HG03039 (cell line): ENCODE data around the gene CDK19.
A peak's percentile ranks its signal among the peaks of the same experiment; 100 is the strongest.
"Not testable (repeated sequence)": the region's sequence is repeated elsewhere in the genome, so short reads cannot be mapped to it uniquely, and the experiment has no call there.

Experiments used
- ATAC-seq: cut with Tn5 transposase; IDR thresholded peaks from one replicate; pipeline ENCODE4 v1.9.1; 2021; ENCODE audit warnings: mild to moderate bottlenecking, moderate library complexity; ENCODE audit not compliant: unreplicated experiment

CDK19 gene

DNA sequence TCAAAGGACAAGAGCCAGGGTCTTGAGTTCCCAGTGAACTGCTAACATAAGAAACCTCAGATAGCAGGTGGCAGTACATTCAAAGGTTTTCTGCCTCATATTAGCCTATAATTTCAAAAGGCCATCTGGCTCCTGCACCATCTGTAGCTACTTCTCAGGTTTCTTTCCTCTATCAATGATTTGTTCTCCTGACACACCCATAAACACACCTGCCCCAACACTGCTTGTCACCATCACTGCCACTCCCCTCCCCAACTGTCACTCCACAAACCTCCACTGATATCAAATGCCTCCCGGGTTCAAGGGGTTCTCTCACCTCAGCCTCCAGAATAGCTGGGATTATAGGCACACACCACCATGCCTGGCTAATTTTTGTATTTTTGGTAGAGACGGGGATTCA lies 186.1 kb downstream of the CDK19 start:
- ATAC-seq = no peak

DNA sequence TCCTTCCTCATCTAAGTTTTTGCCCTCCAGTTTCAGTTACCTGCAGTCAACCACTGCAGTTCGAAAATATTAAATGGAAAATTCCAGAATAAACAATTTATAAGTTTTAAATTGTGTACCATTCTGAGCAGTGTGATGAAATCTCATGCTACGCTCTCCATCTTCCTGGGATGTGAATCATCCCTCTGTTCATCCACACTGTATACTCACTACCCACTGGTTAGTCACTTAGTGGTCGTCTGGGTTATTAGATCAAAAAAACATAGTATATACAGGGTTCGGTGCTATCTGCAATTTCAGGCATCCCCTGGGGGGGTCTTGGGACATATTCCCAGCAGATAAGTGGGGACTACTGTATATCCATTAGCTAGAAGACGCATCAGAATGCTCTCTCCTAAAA lies 186.9 kb downstream of the CDK19 start:
- ATAC-seq = no peak

DNA sequence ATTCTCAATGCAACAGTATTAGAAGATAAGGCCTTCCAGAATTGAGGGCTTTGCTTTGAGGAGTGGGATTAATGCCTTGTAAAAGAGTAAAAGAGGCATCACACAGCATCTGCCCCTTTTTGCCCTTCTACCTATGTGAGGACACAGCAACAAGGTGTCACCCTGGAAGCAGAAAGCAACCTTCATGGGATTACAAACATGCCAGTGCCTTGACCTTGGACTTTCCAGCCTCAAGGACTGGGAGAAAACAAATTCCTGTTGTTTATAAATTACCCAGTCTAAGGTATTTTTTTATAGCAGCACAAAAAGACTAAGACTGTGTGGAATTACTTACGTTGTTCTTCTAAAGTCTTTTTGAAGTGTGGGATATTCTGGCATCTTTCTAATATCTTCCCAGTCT lies 188.8 kb downstream of the CDK19 start:
- no peak for ATAC-seq

GRCh38 chr6:110625883-110626282 lies 189.4 kb downstream of the CDK19 start:
- ATAC-seq = no peak

DNA sequence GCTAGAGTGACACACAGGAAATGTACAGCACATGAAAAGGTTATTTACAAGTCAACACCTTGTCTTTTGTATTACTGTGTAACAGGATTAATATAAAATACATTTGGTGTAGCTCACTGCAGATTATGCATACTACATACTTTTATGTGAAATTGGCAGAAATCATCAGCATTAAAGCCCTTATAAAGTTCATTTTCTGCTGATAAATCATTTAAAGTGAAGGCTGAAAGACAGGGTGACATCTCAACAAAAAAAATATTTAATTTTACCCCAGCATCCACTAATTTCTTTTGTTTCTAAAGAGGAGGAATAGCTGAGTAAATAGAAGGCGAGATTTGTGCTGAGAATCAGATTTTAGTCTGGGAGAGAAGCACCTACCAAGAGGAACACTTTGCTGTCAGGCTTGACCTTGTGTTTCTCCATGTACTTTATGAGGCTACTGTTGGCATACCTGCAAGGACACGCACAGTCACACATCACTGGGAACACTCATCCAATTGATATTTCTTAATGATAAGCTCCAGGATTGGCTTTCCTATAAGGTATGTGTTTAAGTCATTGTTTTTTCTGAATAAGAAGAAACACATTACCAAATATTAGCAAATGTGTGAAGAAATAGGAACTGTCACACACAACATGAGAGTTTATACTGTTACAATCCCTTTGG lies 192.2 kb downstream of the CDK19 start:
- ATAC-seq = no peak

DNA sequence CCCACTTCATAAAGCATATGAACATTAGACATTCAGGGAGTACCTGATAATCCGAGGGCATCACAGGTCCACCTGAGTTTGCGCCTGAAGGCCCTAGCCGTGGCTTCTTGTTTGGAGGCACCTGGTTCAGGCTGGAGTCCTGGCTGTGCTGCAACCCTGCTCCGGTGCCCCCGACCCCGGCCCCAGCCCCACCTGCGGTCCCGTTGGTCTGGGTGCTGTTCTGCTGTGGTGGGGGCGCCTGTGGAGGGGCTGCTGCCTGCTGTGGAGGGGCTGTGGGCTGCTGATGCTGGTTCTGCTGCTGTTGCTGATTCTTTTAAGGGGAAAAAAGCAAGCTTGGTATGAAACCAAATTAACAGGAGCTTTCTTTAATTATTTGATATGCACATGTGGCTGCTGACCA lies 194.2 kb downstream of the CDK19 start:
- no peak for ATAC-seq

DNA sequence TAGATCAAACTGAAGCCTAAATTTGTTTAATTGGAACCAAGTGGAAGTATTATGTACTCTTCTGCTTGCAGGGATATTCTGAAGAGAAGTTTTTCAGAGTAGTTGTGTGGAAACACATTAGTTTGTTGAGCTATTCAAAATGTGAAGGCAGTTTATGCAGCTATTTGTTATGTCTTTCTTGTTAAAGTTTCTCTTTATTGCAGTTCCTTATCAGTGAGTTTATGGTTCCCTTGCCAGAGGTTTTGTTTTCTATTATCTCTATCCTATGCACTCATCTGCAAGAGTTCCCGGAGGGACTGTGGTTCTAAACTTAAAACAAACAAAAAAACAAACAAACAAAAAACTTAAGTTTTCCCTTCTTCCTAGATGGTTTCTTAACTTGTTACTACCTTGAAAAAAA lies 195.2 kb downstream of the CDK19 start:
- no peak for ATAC-seq

- ATAC-seq = no peak
These were observed 195.9 kb downstream of the CDK19 start for GRCh38 chr6:110619275-110619908.

GRCh38 chr6:110618591-110619267 lies 196.5 kb downstream of the CDK19 start:
- no peak for ATAC-seq

- ATAC-seq = peak; percentile 87
These were observed 198.2 kb downstream of the CDK19 start for GRCh38 chr6:110617057-110617456.

- no peak for ATAC-seq
These were observed 199.5 kb downstream of the CDK19 start for GRCh38 chr6:110615722-110616121.

DNA sequence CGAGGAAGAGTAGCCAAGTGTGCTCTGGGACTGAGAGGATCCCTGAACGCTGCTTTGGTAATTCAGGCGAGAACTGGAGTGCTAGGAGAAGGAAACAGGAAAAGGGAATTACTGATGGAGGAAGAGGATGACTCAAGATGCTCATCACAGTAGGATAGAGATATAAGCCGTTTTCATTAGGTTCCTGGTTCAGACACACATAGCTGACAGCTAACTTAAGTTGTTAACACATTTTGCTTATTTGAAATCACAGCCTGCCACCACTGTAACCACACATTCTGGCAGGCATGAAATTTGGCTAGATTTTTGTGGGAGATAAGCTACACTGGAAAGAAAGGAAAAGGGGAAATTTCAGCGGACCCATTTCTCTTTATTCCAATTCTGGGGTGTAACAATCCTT lies 200.7 kb downstream of the CDK19 start:
- ATAC-seq = no peak

DNA sequence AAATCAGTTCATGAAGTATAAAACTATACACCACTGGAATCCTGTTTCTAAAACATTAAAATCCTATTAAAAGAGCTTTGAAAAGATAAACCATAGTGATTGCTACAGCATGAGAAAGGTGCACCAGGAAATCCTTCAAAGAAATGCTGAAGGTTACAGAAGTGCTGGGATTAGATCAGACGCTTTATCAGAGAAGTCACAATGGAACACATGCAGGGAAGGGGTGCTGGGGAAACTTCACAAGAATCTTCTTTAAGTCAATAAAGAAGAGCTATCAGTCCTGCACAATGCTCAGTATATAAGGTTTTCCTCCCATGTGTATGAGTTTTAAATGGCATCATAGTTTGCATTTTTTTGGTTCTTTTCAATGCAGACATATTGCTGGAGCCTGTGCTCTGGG lies 201.2 kb downstream of the CDK19 start:
- ATAC-seq = no peak

- ATAC-seq = no peak
These were observed 201.9 kb downstream of the CDK19 start for GRCh38 chr6:110613356-110613755.

GRCh38 chr6:110612298-110612697 lies 203.0 kb downstream of the CDK19 start:
- no peak for ATAC-seq

GRCh38 chr6:110609101-110609500 lies 206.2 kb downstream of the CDK19 start:
- no peak for ATAC-seq

DNA sequence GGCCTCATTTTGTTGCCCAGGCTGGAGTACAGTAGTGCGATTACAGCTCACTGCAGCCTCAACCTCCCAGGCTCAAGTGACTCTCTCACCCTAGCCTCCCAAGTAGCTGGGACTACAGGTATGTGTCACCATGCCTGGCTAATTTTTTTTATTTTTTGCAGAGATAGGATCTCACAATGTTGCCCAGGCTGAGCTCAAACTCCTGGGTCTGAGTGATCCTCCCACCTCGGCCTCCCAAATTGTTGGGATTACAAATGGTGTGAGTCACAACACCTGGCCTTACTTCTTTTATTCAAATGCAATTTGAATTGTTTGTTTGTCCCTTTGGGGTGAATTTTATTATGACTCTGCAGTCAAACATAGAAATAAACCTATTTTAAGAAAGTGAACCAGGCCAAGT lies 207.1 kb downstream of the CDK19 start:
- ATAC-seq = no peak

GRCh38 chr6:110606151-110606550 lies 209.1 kb downstream of the CDK19 start:
- ATAC-seq = no peak

GRCh38 chr6:110600640-110601039 lies 214.6 kb downstream of the CDK19 start:
- not testable (repeated sequence) for ATAC-seq

- ATAC-seq = no peak
These were observed 217.5 kb downstream of the CDK19 start for GRCh38 chr6:110597761-110598160.

DNA sequence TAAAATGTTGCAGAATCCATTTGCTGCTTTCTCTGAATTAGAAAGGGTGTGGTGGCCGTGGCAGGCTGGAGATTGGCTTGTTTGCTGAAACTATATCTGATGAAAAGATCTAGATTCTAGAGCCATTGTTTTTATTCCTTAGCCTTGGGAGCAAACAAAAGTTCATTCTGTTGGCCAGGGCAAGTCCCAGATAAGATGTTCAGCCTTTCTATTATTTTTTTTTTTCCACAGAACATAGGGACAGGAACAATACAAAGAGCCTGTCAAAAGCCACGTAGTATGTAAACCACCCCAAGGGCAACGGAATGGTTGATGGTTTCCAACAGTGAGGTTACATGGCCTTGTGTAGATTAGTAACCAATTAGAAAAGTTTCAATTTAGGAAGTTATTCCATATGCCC lies 218.9 kb downstream of the CDK19 start:
- ATAC-seq = no peak

DNA sequence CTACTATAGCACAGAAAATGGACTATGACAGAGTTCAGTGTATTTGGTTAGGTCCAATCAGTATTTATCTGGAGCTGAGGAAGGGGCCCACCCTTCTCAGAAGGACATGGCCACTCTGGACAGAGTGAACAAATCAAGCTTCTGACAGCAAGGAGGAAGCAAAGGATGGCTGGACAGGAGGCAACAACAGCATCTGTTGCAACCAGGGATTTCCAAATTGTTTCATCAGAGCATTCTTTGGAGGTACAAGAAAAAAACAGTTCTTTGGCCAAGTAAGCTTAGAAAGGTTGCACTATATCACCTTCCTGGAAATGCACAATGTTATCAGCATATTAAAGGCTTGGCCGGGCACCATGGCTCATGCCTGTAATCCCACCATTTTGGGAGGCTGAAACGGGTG lies 220.2 kb downstream of the CDK19 start:
- ATAC-seq = no peak
